HG03558 (cell line): ENCODE measurements around the gene MAD1L1.

Source experiments
- ATAC-seq: cut with Tn5 transposase; IDR thresholded peaks from one replicate; pipeline ENCODE4 v1.9.1; 2021; ENCODE audit warnings: moderate number of reproducible peaks; ENCODE audit not compliant: unreplicated experiment; ENCODE audit errors: extremely low read depth

The MAD1L1 gene

GRCh38 chr7:2013381-2014311 is 219.1 kb downstream of the MAD1L1 start:
- no peak for ATAC-seq

GRCh38 chr7:2012981-2013380 is 219.8 kb downstream of the MAD1L1 start:
- ATAC-seq = no peak

GRCh38 chr7:2012044-2012900 is 220.5 kb downstream of the MAD1L1 start:
- no peak for ATAC-seq

DNA sequence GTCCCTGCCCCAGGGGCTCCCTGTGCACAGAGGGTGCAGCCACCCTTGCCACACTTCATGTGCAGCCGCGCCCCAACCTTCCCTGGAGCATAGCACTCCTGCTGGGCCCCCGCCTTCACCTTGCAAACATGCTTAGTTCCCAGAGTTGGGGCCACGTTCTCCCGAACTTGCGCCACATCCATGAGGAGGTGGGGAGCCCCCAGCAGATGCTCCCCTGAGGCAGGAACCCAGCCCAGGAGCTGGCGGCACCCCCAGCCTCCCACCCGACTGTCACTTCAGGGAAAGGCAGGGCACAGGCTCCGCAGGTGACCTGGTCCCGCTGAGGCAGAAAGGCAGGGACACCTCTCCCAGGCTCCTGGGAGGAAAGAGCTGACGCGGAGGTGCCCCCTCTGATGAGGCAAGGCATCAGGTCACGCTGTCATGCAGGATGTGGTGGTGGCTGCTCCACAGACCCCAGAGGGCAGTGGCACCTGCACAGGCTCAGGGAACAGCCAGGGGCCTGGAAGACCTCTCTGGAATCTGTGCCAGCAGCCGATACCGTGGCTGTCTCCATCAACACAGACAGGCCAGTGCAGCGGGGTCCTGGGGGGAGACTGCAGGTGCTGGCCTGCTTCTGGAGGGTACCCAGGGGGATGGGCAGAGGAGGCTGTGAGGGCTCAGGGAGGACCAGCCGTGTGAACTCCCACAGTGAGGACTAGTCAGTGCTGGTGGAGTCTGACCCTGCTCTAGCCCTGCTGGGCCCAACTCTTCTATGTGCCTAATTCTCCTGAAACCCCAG is 221.3 kb downstream of the MAD1L1 start:
- no peak for ATAC-seq

DNA sequence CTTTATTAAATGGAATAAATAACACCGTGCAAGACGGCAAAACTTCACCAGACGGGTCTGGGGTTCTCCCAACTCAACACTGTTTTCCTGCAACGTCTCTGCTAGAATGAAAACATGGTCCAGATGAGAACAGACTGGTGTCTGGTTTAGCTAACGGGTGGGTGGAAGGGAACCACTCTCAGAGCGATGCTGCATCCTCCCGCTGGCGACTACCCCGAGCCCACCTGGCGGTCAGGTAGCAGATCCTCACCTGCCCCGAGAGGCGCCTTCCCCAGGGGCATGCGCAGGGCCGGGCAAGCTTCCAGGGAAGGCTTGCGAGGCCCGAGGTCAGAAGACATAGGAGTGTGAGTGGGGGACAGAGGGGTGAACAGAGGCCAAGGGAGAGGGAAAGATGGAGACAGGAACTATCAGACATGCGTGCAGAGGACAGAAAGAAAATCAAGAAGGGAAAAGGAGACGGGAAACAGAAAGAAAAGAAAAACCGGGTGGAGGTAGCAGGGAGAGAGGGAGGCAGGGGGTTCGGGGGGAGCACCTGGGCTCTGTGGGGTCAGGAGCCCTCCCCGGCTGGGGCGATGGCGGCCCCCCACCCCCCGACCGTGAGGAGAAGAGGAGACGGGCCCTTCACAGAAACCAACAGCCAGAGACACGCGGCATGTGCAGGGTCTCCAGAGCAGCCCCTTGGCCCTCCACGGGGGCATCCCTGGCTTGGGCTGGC is 222.0 kb downstream of the MAD1L1 start:
- no peak for ATAC-seq

- no peak for ATAC-seq
These were observed 222.6 kb downstream of the MAD1L1 start for GRCh38 chr7:2010101-2010500.

GRCh38 chr7:2009541-2010001 is 223.2 kb downstream of the MAD1L1 start:
- no peak for ATAC-seq

- ATAC-seq = no peak
These were observed 223.7 kb downstream of the MAD1L1 start for GRCh38 chr7:2008936-2009540.

DNA sequence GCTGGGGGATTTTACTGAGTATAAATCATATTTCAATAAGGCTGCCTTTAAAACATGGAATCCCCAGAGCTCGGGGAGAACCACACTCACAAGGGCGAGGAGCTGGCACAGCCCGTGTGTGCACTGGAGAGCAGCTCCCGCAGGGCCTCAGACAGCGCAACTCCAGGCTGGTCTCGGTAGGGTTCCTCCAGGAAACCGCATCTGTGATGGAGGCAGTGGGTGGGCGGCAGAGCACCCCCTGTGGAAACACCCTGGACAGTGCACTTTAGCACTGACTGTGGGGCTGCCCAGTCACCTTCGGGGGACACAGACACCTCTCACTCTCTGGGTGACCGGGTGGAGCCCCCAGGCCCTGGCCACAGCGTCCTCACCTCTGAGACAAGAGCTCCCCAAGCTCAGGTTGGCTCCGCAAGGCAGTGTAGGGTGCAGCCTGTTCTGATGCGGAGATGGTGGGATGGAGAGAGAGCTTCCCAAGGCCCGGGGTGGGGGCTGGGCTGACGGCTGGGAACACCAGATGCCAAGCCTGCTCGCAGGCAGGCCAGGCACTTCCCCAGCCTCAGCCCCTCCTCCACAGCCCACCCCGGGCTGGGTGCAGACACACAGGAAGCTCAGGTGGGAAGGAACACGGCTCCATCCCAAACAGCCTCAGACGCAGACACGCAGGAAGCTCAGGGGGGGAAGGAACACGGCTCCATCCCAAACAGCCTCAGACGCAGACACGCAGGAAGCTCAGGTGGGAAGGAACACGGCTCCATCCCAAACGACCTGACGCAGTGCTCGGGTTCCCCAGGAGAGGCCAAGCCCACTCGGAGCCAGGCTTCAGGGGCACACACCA is 224.4 kb downstream of the MAD1L1 start:
- ATAC-seq = no peak

GRCh38 chr7:2007551-2007950 is 225.2 kb downstream of the MAD1L1 start:
- ATAC-seq = no peak

- no peak for ATAC-seq
These were observed 225.8 kb downstream of the MAD1L1 start for GRCh38 chr7:2006921-2007381.

- ATAC-seq = no peak
These were observed 226.4 kb downstream of the MAD1L1 start for GRCh38 chr7:2006231-2006771.

GRCh38 chr7:2005786-2006185 is 227.0 kb downstream of the MAD1L1 start:
- ATAC-seq = no peak

GRCh38 chr7:2004841-2005725 is 227.7 kb downstream of the MAD1L1 start:
- no peak for ATAC-seq

DNA sequence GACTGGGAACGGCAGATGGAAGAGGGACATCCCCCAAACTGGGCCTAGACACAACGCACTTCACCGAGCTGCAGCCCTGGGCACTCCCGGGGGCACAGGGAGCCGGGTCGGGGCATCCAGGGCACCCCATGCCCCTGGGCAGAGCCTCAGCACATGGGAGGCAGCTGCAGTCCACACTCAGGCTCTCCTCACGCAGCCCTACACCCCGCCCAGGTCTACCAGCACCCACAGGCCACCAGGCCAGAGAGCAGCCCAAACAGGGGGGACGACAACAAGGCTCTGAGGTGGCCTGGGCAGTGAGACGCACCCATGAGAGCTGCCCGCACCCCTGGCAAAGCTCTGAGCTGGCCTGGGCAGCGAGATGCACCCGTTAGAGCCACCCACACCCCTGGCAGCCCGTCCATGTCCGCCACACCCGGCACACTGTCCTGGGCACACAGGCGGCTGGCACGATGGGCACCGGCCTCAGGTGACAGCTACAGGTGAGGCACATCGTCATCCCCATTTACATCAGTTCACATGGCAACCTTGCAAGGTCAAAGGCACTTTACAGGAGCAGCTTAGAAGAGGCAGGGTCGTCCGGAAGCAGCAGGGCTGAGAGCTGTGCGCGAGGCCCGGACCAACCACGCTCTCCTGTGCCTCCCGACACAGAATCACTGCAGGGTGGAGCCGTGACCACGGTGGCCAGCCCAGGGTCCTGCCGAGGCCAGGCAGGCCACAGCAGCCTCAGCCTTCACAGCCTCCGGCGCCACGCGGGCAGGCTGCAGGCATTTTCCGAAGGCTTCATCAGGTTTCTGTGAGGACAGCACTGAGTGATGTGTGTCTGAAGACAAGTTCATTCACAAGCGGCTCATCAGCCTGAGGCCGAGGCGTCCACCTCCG is 228.6 kb downstream of the MAD1L1 start:
- ATAC-seq = no peak

DNA sequence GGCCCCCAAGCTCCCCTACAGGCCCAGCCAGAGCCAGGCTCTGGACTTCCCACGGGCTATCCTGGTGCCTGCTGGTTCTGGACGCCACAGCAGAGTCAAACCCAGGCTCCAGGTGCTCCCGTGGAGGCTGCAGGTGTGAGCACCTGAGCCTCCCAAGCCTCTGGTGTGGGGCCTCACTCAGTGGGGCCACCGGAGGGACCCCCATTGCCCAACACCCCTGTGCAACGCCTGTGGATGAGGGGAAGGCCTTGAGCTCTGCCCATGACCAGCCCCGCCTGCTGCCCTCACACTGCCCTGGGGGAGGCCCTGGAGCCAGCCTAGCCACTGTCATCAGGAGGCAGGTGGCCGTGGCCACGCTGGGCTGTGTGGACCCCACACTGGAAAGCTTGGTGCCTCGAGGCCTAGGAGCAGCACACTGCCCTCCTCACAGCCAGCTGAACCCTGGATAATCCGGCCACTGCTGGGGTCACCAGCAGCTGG is 229.3 kb downstream of the MAD1L1 start:
- no peak for ATAC-seq
